Activated naive CD4-positive, alpha-beta T cell treated with anti-CD3 and anti-CD28 coated beads, Interleukin-2, amount 10 ng/mL, durations not matched to agents 7 days and 5 days (primary cell): Measurements from ENCODE around the gene CKS1B.
A peak's percentile ranks its signal among the peaks of the same experiment; 100 is the strongest.

Experiments
- CTCF ChIA-PET: fragments of 350-600 bp; sonication (Branson Sonifier 250); formaldehyde crosslinking; loops from one replicate; lab custom pipeline; 2021; ENCODE audit warnings: antibody characterized with exemption; lab: Charles Lee
- DNase-seq: peaks from one replicate; pipeline ENCODE4 v3.0.0-alpha.2; 2020
- H3K27ac Mint-ChIP-seq: one replicate; pipeline ENCODE4 v1.8.0; 2021; ENCODE audit warnings: mild to moderate bottlenecking, moderate library complexity, mixed read lengths
- H3K27me3 Mint-ChIP-seq: one replicate; pipeline ENCODE4 v1.8.0; 2021; ENCODE audit warnings: mild to moderate bottlenecking, mixed read lengths
- H3K36me3 Mint-ChIP-seq: one replicate; pipeline ENCODE4 v1.8.0; 2021; ENCODE audit warnings: mixed read lengths
- H3K4me1 Mint-ChIP-seq: one replicate; pipeline ENCODE4 v1.8.0; 2021; ENCODE audit warnings: mixed read lengths
- H3K4me3 Mint-ChIP-seq: one replicate; pipeline ENCODE4 v1.8.0; 2021; ENCODE audit warnings: mild to moderate bottlenecking, moderate library complexity, mixed read lengths
- H3K9me3 Mint-ChIP-seq: one replicate; pipeline ENCODE4 v1.8.0; 2021; ENCODE audit warnings: mixed read lengths

CKS1B gene

DNA sequence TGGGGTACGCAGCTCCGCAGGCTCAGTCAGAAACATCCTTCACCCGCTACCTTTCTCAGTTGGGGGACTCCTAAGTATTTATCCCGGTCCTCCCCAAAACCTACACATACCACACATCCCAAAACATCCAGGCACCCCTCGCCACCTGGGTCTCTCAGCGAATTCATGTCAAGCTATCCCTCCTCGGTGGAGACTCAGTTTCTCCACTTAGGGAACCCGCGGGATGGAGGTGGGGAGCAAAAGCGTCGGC is 26.9 kb downstream of the CKS1B start:
- H3K27me3 Mint-ChIP-seq, result peaks cover 4% of the 10 kb centered on the region
- no peak for DNase-seq
- peak overlapping the region; percentile 92 for H3K4me3 Mint-ChIP-seq
- peak overlapping the region; percentile 95 for H3K27ac Mint-ChIP-seq
- CTCF ChIA-PET, result interaction anchor here (1.0 to 4.7 kb wide), 5 partner anchors 11 to 46 kb away, joined by 3 to 17 read pairs (median 15); partner anchors contain the start of gene PBXIP1
- no peaks in the 10 kb centered on the region for H3K9me3 Mint-ChIP-seq
- peaks cover 57% of the 10 kb centered on the region for H3K4me1 Mint-ChIP-seq
- H3K36me3 Mint-ChIP-seq, result peaks cover 6% of the 10 kb centered on the region

DNA sequence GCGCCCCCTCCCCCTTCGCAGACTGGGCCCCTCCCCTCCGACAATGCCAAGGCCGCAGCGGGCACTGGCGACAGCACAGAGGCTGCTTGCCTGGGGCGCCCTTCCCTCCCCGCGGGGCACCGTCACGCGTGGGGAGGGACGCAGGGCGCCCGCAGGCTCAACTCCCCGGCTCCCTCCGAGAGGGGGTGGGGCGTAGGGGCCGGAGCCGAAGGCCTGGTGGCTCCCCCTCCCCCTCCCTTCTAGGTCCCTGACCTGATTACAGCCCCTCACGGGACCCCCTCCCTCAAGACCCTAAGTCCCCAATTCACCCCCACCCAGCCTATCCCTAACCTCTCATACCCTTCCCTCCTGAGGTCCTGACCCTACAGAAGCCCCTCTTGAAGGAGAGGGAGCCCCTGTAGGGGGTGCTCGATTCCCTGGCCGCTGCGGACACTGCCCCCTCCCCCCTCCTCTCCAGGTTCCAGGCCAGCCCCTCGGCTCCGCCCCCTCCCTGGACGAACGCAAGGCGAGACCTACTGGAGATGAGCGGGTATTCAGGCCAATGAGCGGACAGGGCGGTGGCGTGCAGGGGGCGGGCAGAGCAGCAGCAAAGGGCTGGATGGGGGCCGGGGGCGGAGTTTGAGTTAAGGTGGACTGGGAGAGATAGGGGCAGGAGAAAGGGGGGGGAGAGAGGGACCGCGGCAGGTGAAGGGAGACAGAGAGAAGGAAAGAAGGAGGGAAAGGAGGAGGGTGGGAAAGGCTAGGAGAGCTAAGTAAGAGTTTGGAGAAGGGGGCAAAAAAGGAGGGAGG is 27.4 kb downstream of the CKS1B start:
- CTCF ChIA-PET, result interaction anchor here (1.0 to 4.7 kb wide), 5 partner anchors 11 to 47 kb away, joined by 3 to 17 read pairs (median 15); partner anchors contain the start of gene PBXIP1
- Mint-ChIP-seq H3K36me3 (peaks cover 6% of the 10 kb centered on the region), H3K27ac (peak overlapping the region; percentile 95), H3K9me3 (no peaks in the 10 kb centered on the region), H3K4me3 (peak overlapping the region; percentile 92), H3K4me1 (peaks cover 61% of the 10 kb centered on the region), H3K27me3 (peaks cover 4% of the 10 kb centered on the region)
- DNase-seq, result peak; percentile 100

DNA sequence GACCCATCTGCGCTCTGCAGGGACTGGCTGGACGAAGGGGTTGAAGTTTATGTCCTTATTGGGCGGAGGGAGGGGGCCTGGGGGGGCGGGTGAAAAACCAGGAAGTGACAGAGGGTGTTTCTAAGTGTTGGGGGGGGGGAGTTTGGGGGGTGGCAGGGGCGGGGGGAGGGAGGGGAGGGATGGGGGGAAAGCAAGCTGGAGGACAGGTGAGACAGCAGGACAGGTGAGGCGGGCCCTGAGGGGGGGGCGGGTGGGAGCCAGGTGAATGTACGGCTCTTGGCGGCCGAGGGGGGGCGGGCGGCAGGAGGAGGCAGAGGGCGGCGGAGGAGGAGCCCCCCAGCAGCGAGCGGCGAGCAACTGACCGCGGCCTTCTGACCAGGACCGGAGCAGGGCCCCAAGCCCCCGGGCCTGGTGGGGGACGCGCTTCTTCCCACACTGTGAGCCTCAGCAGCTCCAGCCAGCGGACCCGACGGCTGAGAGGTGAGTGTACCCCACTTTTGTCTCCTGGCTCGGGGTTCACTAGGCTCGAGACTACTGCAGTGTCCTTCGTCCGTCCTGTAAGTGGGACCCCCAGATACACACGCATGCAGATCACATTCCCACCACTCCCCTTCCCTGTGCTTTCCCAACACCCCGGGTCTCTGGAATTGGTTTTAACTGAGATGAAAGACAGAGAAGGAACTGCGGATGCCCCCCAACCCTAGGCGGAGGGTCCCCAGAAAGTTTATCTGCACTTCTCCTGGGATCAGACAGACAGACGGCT is 28.2 kb downstream of the CKS1B start, which contains the start of gene ZBTB7B:
Gene ZBTB7B (plus strand): TSS at position 339 of the 763 bp plus-strand sequence. CDS start 11,859 bp downstream, outside the sequence.
- peak; percentile 49 for DNase-seq

DNA sequence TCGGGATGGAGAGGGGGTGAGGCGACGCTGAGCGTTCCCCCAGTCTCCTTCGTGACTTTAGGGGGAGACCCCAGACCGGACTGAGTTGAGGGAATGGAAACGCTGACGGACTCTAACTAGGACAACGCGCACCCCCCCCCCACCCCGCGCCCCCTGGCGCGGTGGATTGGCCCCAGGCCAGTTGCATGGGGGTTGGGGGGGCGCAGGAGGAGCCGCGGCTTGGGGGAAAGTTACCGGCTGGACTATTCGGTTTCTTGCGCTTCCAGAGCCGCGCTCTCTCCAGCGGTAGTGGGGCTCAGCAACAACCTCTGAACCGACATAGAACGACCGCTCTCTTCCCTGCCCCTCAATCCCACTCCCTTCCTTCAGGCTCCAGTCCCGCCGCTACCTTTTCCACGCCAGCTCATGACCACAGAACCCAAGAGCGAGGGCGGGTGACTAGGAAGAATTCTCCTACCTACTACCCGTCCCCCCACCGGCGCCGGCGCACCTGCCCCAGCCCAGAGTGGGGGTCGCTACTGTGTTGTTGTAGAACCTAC is 28.8 kb downstream of the CKS1B start:
- peak overlapping the region; percentile 98 for H3K4me3 Mint-ChIP-seq
- CTCF ChIA-PET, result interaction anchor here (1.9 to 4.3 kb wide), 2 partner anchors 10 to 14 kb away, joined by 7 to 17 read pairs; no protein-coding TSS in a partner anchor
- peak; percentile 41 for DNase-seq
- H3K4me1 Mint-ChIP-seq, result peaks cover 63% of the 10 kb centered on the region
- peaks cover 4% of the 10 kb centered on the region for H3K27me3 Mint-ChIP-seq
- peaks cover 6% of the 10 kb centered on the region for H3K36me3 Mint-ChIP-seq
- H3K27ac Mint-ChIP-seq, result peak overlapping the region; percentile 93
- no peaks in the 10 kb centered on the region for H3K9me3 Mint-ChIP-seq

More for the DNA sequence above, 28.2 kb downstream of the CKS1B start, which contains the start of gene ZBTB7B:
- Mint-ChIP-seq H3K27me3 (peaks cover 4% of the 10 kb centered on the region), H3K4me3 (peak within 1 kb of the TSS; percentile 98), H3K27ac (peak within 1 kb of the TSS; percentile 93), H3K4me1 (peaks cover 63% of the 10 kb centered on the region), H3K9me3 (no peaks in the 10 kb centered on the region), H3K36me3 (peaks cover 6% of the 10 kb centered on the region)
- CTCF ChIA-PET, result interaction anchor here (1.5 to 4.3 kb wide), 3 partner anchors 11 to 14 kb away, joined by 4 to 17 read pairs (median 7); no protein-coding TSS in a partner anchor

DNA sequence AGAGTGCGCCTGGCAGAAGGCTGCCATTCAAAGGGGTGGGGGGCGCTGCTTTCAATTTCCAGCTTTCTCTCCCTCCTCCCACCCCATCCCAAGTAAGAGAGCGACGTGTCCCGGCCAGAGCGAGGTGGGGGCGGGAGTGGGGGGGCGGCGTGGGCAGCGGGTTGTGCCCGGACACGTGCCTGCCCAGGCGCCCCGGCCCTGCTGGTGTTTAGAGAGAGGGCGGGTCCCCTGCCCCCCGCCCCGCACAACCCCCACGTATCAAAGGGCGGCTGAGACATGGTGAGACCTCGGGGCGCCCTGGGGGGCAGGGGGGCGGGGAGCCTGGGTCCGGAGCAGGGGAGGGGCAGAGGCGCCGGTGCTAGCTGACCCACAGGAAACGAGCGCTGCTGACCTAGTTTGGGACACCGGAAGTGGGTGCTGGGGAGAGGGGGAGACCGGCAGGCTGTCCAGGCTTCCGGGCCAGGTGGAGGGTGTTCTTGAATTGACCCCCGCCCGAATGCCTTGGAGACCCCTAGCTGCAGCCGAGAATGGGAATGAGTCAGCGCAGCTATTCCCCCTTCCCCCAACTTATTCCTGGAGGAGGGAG is 29.4 kb downstream of the CKS1B start:
- peaks cover 62% of the 10 kb centered on the region for H3K4me1 Mint-ChIP-seq

DNA sequence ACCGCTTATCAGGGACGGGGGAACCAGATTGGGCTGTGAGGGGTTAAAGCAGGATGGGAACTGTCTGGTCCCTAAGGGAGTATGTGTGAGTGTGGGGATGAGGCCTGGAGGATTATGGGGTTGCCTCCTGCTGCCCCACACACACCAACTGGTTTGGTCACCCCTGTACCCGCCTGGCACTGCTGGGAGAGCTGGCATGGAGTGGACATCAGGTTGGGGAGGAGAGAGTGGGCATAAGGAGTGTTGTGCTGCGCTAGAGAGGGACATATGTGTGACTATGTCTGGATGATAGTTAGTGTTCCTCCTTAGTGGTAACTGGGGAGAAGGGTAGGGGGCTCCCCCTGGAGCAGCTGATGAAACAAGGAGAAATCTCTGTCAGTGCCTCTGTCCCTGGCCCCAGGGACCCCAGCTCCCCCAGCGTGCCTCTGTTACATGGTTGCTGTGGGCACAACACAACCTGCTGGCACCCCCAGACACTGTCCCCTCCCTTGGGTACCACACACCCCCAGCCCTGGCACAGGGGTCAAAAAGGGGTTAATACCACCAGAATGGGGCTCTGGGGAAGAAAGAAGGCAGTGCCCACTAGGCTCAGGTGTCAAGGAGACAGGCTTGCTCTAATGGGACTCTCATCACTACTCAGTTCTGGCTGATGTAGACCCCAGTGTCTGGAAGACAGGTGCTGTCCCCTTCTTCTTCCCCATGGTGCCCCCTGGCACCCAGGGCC is 30.0 kb downstream of the CKS1B start:
- peaks cover 58% of the 10 kb centered on the region for H3K4me1 Mint-ChIP-seq
- no peaks in the 10 kb centered on the region for H3K27me3 Mint-ChIP-seq
- DNase-seq, result no peak
- H3K36me3 Mint-ChIP-seq, result peaks cover 10% of the 10 kb centered on the region
- peak overlapping the region; percentile 98 for H3K4me3 Mint-ChIP-seq
- H3K9me3 Mint-ChIP-seq, result no peaks in the 10 kb centered on the region
- CTCF ChIA-PET, result interaction anchor here (1.0 to 4.3 kb wide), 3 partner anchors 9 to 81 kb away, joined by 4 to 17 read pairs (median 7); no protein-coding TSS in a partner anchor
- peak overlapping the region; percentile 89 for H3K27ac Mint-ChIP-seq

More for the DNA sequence above, 29.4 kb downstream of the CKS1B start:
- Mint-ChIP-seq H3K27ac (peak overlapping the region; percentile 93), H3K36me3 (peaks cover 7% of the 10 kb centered on the region), H3K27me3 (peaks cover 4% of the 10 kb centered on the region), H3K9me3 (no peaks in the 10 kb centered on the region), H3K4me3 (peak overlapping the region; percentile 98)
- DNase-seq, result peak; percentile 53
- CTCF ChIA-PET, result interaction anchor here (1.0 to 4.3 kb wide), 3 partner anchors 9 to 81 kb away, joined by 4 to 17 read pairs (median 7); no protein-coding TSS in a partner anchor

DNA sequence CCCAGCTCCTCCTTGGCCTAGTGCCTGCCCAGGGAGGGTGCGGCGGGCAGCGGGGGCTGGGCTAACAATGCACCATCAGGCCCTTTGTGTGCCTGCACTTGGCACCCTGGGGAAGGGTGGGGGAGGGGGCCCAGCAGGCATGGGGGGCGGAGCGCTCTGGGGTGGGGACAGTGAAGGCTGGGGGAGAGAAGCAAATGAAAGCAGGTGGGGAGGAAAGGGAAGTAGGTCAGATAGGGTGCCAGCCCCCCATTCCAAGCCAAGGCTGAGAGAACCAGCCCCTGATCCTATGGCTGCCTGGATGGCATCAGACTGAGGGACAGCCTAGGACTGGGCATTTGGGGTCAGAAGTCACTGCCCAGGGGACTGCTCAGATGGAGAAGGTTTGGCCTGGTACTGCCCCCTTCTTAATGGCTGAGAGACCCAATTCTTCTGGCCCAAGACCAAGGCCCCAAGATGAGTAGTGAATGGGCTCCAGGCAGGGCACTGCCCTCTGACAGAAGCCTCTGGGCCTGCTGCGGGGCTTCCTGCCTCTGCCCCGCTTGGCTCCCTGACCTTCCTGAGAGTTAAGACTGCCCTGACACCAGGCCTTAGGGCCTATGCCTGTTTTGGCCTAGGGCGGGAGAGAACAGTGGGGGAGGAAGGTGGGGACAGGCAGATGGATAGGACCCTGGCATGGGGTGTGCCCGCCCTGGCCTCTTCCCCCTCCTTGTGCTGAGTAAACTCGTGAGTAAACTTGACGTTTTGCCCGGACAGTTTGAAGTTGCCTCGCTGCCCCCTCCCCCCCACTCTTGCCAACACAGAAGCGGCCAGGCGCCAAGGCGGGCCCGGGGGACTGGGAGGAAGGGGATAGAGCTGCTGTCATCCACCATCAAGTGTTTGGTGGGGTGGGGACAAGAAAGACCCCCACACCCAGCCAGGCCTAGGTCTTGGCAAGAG is 30.9 kb downstream of the CKS1B start:
- H3K4me3 Mint-ChIP-seq, result peak overlapping the region; percentile 98
- H3K9me3 Mint-ChIP-seq, result no peaks in the 10 kb centered on the region
- CTCF ChIA-PET, result interaction anchor here (1.0 to 4.3 kb wide), 3 partner anchors 11 to 80 kb away, joined by 4 to 41 read pairs (median 17); no protein-coding TSS in a partner anchor
- no peaks in the 10 kb centered on the region for H3K27me3 Mint-ChIP-seq
- peak; percentile 50 for DNase-seq
- H3K27ac Mint-ChIP-seq, result peak overlapping the region; percentile 89
- H3K4me1 Mint-ChIP-seq, result peaks cover 55% of the 10 kb centered on the region
- H3K36me3 Mint-ChIP-seq, result peaks cover 17% of the 10 kb centered on the region

DNA sequence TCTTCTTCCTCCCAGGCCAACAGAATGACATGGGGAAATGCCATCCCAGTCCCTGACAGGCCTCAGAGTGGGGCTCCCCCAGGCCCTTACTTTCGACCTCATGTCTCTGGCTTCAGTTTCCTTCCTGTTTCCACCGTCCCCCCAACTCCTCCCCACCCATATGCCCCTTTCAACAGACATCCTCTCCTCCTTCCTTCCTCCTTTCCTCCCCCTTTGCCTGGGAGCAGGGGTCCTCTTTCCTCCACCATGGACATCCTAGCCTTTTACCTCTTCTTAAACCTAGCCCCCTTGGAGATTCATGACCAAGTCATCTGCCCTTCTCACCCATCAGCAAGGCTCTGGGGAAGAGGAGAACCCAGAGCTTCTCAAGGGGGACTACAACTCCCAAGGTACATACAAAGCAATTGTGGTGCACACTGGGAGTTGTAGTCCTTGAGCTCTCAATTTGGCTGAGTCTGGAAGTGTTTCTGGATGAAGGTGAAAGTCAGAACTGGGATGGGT is 32.2 kb downstream of the CKS1B start:
- CTCF ChIA-PET, result interaction anchor here (4.0 kb wide), 1 partner anchor 10 kb away, joined by 41 read pairs; no protein-coding TSS in a partner anchor
- Mint-ChIP-seq H3K36me3 (peaks cover 22% of the 10 kb centered on the region), H3K4me3 (peak overlapping the region; percentile 52)

DNA sequence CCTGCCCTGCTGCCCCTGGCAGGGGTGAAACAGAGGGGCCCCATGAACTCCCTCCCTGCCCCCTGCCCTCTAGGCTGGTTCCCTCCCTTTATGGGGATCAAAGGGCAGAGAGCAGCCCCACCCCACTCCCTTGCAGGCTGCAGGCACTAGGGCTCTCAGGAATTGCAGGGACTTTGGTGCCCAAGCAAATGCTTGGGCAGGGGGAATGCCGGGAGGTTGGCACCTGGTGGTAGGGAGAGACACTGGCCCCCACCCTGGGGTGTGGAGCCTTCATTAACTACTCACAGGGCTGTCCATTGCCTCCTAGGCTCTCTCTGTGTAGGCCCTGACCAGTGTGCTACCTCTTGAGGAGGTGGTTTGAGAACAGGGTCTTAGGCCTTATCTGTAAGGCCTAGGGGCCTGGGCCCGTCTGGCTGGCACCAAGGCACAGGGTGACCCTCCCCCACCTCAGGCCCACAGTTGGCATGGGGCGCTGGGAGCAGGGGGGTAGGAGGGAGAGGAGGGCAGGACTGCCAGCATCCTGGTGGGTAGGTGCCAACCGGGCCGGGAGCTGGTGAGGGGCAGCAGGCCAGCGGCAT is 32.9 kb downstream of the CKS1B start:
- peak overlapping the region; percentile 41 for H3K4me3 Mint-ChIP-seq
- CTCF ChIA-PET, result interaction anchor here (1.5 to 4.0 kb wide), 3 partner anchors 8 to 78 kb away, joined by 4 to 41 read pairs (median 8); no protein-coding TSS in a partner anchor
- peaks cover 70% of the 10 kb centered on the region for H3K4me1 Mint-ChIP-seq
- H3K9me3 Mint-ChIP-seq, result no peaks in the 10 kb centered on the region
- peaks cover 22% of the 10 kb centered on the region for H3K36me3 Mint-ChIP-seq
- peak; percentile 29 for DNase-seq
- H3K27me3 Mint-ChIP-seq, result no peaks in the 10 kb centered on the region
- peak overlapping the region; percentile 87 for H3K27ac Mint-ChIP-seq

More for the DNA sequence above, 32.2 kb downstream of the CKS1B start:
- peak; percentile 62 for DNase-seq
- Mint-ChIP-seq H3K4me1 (peaks cover 64% of the 10 kb centered on the region), H3K9me3 (no peaks in the 10 kb centered on the region), H3K27ac (peak overlapping the region; percentile 87), H3K27me3 (no peaks in the 10 kb centered on the region)

DNA sequence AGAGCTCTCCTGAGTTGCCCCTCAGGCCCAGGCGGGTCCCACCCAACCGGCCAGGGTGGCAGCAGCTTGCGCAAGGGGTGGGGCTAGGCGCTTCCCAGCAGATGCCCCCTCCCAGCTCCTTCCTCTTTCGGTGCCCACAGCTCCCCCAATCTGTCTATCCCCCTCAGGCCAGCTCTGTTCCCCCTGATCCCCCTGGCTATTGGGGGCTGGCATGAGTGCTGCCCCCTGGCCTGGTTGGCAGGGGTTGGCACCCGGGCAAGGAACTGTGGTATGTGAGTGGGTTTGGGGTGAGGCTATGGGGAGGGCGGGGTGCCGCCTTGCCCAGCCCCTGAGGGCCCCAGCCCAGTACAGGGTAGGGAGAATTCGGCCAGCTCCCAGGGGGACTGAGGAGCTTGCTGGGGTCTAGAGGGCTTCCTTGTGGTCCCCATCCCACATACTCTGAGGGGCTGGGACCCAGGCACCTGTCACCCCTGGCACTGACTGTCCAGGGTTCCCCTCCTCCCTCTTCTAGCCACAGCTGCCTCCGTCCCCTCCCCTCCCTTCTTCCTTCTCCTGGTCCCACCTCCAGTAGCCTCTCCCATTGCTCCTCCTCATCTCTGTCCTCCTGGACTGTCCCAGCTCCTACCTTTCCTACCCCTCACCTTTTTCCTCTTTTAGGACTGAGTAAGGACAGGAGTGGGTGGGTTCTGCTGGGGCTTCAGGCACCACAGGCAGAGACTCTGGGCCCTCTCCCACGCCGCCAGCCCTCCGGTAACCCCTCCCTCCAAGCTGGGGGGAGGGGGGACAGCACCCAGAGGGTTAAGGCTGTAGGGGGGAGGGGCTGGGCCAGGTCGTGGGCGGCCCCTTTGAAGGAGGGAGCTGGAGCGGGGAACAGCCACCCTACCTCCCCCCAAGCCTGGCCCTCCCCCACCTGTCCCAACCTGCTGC is 33.8 kb downstream of the CKS1B start:
- H3K4me3 Mint-ChIP-seq, result peak overlapping the region; percentile 93
- peaks cover 79% of the 10 kb centered on the region for H3K4me1 Mint-ChIP-seq
- H3K27me3 Mint-ChIP-seq, result no peaks in the 10 kb centered on the region
- peak; percentile 79 for DNase-seq
- no peaks in the 10 kb centered on the region for H3K9me3 Mint-ChIP-seq
- H3K27ac Mint-ChIP-seq, result peak overlapping the region; percentile 90
- CTCF ChIA-PET, result interaction anchor here (0.7 to 4.0 kb wide), 6 partner anchors 8 to 164 kb away, joined by 4 to 41 read pairs (median 4); partner anchors contain the start of genes KRTCAP2 and PBXIP1
- H3K36me3 Mint-ChIP-seq, result peaks cover 30% of the 10 kb centered on the region
